Fibroblast of skin of back (primary cell): ENCODE measurements around the gene DCAF5.
"Not testable (repeated sequence)": the region's sequence is repeated elsewhere in the genome, so short reads cannot be mapped to it uniquely, and the experiment has no call there.

Source experiments
- DNase-seq: peaks from one replicate; pipeline ENCODE4 v3.0.0-alpha.2; 2013

The DCAF5 gene

GRCh38 chr14:69066396-69067171 is 86.3 kb downstream of the DCAF5 start:
- DNase-seq, result no peak

- not testable (repeated sequence) for DNase-seq
Measured at GRCh38 chr14:69065934-69066333, 87.0 kb downstream of the DCAF5 start.

- DNase-seq, result no peak
Measured at GRCh38 chr14:69064596-69064995, 88.3 kb downstream of the DCAF5 start.

GRCh38 chr14:69059658-69060623 is 93.0 kb downstream of the DCAF5 start:
- peak; percentile 98 for DNase-seq

GRCh38 chr14:69055999-69056788 is 96.7 kb downstream of the DCAF5 start:
- DNase-seq, result peak; percentile 56

- peak; percentile 77 for DNase-seq
Measured at GRCh38 chr14:69055125-69055524, 97.8 kb downstream of the DCAF5 start.

GRCh38 chr14:69054030-69054429 is 98.9 kb downstream of the DCAF5 start:
- DNase-seq, result no peak

- DNase-seq, result no peak
Measured at GRCh38 chr14:69052181-69052601, 100.7 kb downstream of the DCAF5 start.

GRCh38 chr14:69050240-69051184 is 102.4 kb downstream of the DCAF5 start:
- DNase-seq, result no peak

- no peak for DNase-seq
Measured at GRCh38 chr14:69049675-69050074, 103.2 kb downstream of the DCAF5 start.

- no peak for DNase-seq
Measured at GRCh38 chr14:69048456-69048855, 104.5 kb downstream of the DCAF5 start.

GRCh38 chr14:69047255-69047654 is 105.7 kb downstream of the DCAF5 start:
- no peak for DNase-seq

GRCh38 chr14:69046476-69046860 is 106.5 kb downstream of the DCAF5 start:
- peak; percentile 44 for DNase-seq

- no peak for DNase-seq
Measured at GRCh38 chr14:69045857-69046475, 107.0 kb downstream of the DCAF5 start.

GRCh38 chr14:69044965-69045555 is 107.9 kb downstream of the DCAF5 start:
- DNase-seq, result no peak

GRCh38 chr14:69044296-69044695 is 108.6 kb downstream of the DCAF5 start:
- no peak for DNase-seq

GRCh38 chr14:69043596-69044260 is 109.2 kb downstream of the DCAF5 start:
- DNase-seq, result peak; percentile 79

- no peak for DNase-seq
Measured at GRCh38 chr14:69042787-69043444, 110.0 kb downstream of the DCAF5 start.

- DNase-seq, result no peak
Measured at GRCh38 chr14:69042299-69042698, 110.6 kb downstream of the DCAF5 start.
